Measurements from ENCODE around the gene CTBP1. TPM values are rescaled to one million over a fixed set of nuclear protein-coding genes. Genes with fewer than 3 reads are reported as not detected.

The CTBP1 gene
- total RNA-seq, 1 donor from 2014 or later: 171 TPM

DNA sequence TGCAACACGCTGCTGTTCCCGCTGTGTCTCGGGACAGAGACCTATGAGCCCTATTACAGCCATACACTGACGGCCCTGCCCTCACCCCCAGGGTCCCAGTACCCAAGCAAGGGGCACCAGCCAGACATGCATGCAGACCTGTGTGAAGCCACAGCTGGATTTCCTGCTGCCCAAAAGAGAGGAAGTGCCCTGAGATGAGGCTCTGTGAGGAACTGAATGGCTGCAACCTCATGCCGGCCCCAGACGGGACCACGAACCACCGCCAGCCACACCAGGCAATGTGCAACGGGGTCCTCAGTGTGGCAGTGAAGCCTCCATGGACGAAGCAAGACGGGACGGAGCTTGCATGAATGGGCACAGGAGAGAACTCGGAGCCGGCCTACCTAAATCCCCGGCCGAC is 21.1 kb downstream of the CTBP1 start:
- no peak overlapping the region for H3K4me2 ChIP-seq
- H3K9ac ChIP-seq: no peak overlapping the region
- H4K20me1 ChIP-seq (ENCODE audit: low read depth): peaks cover 23% of the 10 kb centered on the region
- Mint-ChIP-seq H3K36me3 (peaks cover 26% of the 10 kb centered on the region), H3K27ac (no peak overlapping the region), H3K9me3 (no peaks in the 10 kb centered on the region), H3K4me3 (no peak overlapping the region), H3K4me1 (peaks cover 7% of the 10 kb centered on the region), H3K27me3 (ENCODE audit: insufficient read depth, low read depth) (peaks cover 8% of the 10 kb centered on the region)
- no peaks in the 10 kb centered on the region for H3K79me2 ChIP-seq (ENCODE audit: low read depth)
- H3K36me3 ChIP-seq: no peaks in the 10 kb centered on the region
- H3K9me3 ChIP-seq (ENCODE audit: low read depth): no peaks in the 10 kb centered on the region
- H3F3A ChIP-seq (ENCODE audit: low read depth): peaks cover 7% of the 10 kb centered on the region
- no peak for TF ChIP-seq EZH2 (IDR thresholded peaks at IDR 0.05)
- no peak for TF ChIP-seq EZH2phosphoT487 (IDR thresholded peaks at IDR 0.05)
- no peak overlapping the region for H3K4me3 ChIP-seq
- no peak overlapping the region for H2AFZ ChIP-seq (replicated peaks)
- no peaks in the 10 kb centered on the region for H3K27me3 ChIP-seq
- no peak overlapping the region for H3K27ac ChIP-seq
- no peak for DNase-seq (ENCODE audit: low spot score)
- no peaks in the 10 kb centered on the region for H3K4me1 ChIP-seq

DNA sequence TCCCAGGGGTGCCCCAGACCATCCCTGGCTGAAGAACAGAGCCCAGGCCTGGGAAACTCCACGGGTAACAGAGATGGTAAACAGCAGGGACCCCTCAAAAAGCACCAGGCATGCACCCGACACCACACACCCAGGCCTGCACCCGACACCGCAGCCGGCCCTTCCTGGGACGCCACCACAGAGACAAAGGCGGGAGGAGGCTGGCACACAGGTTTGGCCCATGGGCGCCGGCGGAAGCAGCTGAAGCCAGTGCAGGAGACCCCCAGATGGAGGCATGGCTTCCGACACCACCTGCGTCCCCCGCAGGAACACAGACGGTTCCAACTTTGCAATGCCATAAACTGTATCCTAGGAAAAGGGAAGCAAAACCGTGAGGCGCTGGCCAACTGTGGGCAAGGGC is 22.3 kb downstream of the CTBP1 start:
- peak overlapping the region; percentile 57 for H3K27ac Mint-ChIP-seq
- TF ChIP-seq EZH2phosphoT487 (IDR thresholded peaks at IDR 0.05): no peak
- TF ChIP-seq, protein P1, sequence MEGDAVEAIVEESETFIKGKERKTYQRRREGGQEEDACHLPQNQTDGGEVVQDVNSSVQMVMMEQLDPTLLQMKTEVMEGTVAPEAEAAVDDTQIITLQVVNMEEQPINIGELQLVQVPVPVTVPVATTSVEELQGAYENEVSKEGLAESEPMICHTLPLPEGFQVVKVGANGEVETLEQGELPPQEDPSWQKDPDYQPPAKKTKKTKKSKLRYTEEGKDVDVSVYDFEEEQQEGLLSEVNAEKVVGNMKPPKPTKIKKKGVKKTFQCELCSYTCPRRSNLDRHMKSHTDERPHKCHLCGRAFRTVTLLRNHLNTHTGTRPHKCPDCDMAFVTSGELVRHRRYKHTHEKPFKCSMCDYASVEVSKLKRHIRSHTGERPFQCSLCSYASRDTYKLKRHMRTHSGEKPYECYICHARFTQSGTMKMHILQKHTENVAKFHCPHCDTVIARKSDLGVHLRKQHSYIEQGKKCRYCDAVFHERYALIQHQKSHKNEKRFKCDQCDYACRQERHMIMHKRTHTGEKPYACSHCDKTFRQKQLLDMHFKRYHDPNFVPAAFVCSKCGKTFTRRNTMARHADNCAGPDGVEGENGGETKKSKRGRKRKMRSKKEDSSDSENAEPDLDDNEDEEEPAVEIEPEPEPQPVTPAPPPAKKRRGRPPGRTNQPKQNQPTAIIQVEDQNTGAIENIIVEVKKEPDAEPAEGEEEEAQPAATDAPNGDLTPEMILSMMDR (IDR thresholded peaks at IDR 0.05): no peak
- no peak for DNase-seq (ENCODE audit: low spot score)

DNA sequence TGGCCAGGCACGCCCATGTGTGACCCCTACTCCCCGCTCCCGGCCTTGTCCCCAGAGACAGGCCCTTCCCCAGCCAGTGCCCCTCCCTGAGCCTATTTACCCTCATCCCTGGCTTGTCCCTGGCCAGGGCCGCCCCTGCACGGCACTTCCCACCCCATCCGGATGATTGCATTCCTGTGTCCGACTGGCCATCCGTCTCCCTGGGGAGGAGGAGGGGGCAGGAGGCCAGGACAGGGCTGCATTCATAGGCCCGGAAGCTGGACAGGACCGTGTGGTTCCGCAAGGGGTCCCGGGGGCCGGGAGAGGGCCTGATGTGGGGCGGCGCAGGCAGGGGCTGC is 22.8 kb downstream of the CTBP1 start:
- Mint-ChIP-seq H3K36me3 (peaks cover 28% of the 10 kb centered on the region), H3K4me3 (no peak overlapping the region), H3K27me3 (ENCODE audit: insufficient read depth, low read depth) (peaks cover 9% of the 10 kb centered on the region), H3K4me1 (peaks cover 3% of the 10 kb centered on the region), H3K27ac (no peak overlapping the region), H3K9me3 (no peaks in the 10 kb centered on the region)
- H3K4me3 ChIP-seq: no peak overlapping the region
- TF ChIP-seq EZH2phosphoT487 (IDR thresholded peaks at IDR 0.05) (no peak), EZH2 (IDR thresholded peaks at IDR 0.05) (no peak)
- TF ChIP-seq, protein P1 (IDR thresholded peaks at IDR 0.05): no peak
- H3K9me3 ChIP-seq (ENCODE audit: low read depth): no peaks in the 10 kb centered on the region
- no peak for DNase-seq (ENCODE audit: low spot score)
- H2AFZ ChIP-seq (replicated peaks): no peak overlapping the region
- H3K27me3 ChIP-seq: no peaks in the 10 kb centered on the region
- no peaks in the 10 kb centered on the region for H3K36me3 ChIP-seq
- peaks cover 19% of the 10 kb centered on the region for H4K20me1 ChIP-seq (ENCODE audit: low read depth)
- H3K9ac ChIP-seq: no peak overlapping the region
- H3K27ac ChIP-seq: no peak overlapping the region
- H3K4me2 ChIP-seq: no peak overlapping the region
- peaks cover 7% of the 10 kb centered on the region for H3F3A ChIP-seq (ENCODE audit: low read depth)
- H3K4me1 ChIP-seq: no peaks in the 10 kb centered on the region
- H3K79me2 ChIP-seq (ENCODE audit: low read depth): no peaks in the 10 kb centered on the region

More for the DNA sequence above, 22.3 kb downstream of the CTBP1 start:
- Histone ChIP-seq H3F3A (ENCODE audit: low read depth) (peaks cover 7% of the 10 kb centered on the region), H2AFZ (replicated peaks) (no peak overlapping the region), H3K4me3 (no peak overlapping the region), H3K4me2 (no peak overlapping the region), H3K79me2 (ENCODE audit: low read depth) (no peaks in the 10 kb centered on the region), H3K27ac (no peak overlapping the region), H3K9me3 (ENCODE audit: low read depth) (no peaks in the 10 kb centered on the region), H3K27me3 (no peaks in the 10 kb centered on the region), H3K9ac (no peak overlapping the region), H3K36me3 (no peaks in the 10 kb centered on the region), H4K20me1 (ENCODE audit: low read depth) (peaks cover 19% of the 10 kb centered on the region), H3K4me1 (no peaks in the 10 kb centered on the region)
- Mint-ChIP-seq H3K4me1 (peaks cover 3% of the 10 kb centered on the region), H3K27me3 (ENCODE audit: insufficient read depth, low read depth) (peaks cover 4% of the 10 kb centered on the region), H3K36me3 (peaks cover 26% of the 10 kb centered on the region), H3K4me3 (no peak overlapping the region), H3K9me3 (no peaks in the 10 kb centered on the region)

DNA sequence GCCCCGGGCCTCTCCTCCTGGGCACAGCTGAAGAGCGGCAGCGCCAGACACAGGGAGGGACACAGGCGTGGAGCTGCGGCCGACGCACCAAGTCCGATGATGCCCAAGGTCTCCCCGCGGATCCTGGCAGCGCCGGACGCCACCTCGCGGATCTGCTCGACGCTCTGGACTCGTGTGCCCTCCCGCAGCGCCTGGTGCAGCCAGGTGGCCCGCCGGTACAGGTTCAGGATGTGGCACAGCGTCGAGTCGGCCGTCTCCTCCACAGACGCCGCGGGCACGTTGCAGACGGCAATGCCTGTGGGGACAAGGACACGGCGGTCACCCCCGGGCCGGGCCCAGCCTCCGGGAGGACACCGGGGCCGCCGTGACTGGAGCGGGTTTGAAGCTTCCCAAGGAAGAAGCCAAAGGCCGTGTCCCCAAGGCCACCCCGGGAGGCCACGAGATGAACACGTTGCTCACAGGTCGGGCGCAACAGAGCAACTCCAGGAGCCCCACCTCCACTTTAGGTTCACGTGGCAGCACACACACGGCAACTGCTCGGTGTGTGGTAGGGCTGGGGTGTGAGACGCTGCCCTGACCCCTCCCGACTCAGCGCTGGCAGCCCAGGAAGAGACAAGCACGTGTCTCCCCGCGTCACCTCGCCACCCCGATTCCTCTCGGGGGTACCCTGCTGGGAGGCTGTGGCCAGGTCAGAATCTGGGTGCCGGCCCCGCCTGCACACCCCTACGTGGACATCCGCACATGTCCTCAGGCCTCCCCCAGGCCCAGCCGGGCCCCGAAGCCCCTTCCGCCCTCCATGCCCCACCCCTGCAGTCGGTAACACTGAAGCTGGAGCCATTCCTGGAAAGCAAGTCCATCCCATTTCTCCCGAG is 23.4 kb downstream of the CTBP1 start:
- no peak overlapping the region for H3K9ac ChIP-seq
- no peak overlapping the region for H3K27ac ChIP-seq
- peaks cover 19% of the 10 kb centered on the region for H4K20me1 ChIP-seq (ENCODE audit: low read depth)
- no peak overlapping the region for H3K27ac Mint-ChIP-seq
- no peaks in the 10 kb centered on the region for H3K4me1 ChIP-seq
- TF ChIP-seq EZH2phosphoT487 (IDR thresholded peaks at IDR 0.05) (no peak), EZH2 (IDR thresholded peaks at IDR 0.05) (no peak)
- TF ChIP-seq, protein P1 (IDR thresholded peaks at IDR 0.05): no peak
- no peaks in the 10 kb centered on the region for H3K27me3 ChIP-seq
- H3K9me3 ChIP-seq (ENCODE audit: low read depth): no peaks in the 10 kb centered on the region
- no peaks in the 10 kb centered on the region for H3K79me2 ChIP-seq (ENCODE audit: low read depth)
- H3F3A ChIP-seq (ENCODE audit: low read depth): peaks cover 7% of the 10 kb centered on the region
- no peak overlapping the region for H3K4me3 ChIP-seq
- H3K4me1 Mint-ChIP-seq: peaks cover 3% of the 10 kb centered on the region
- H3K27me3 Mint-ChIP-seq (ENCODE audit: insufficient read depth, low read depth): peaks cover 10% of the 10 kb centered on the region
- no peak overlapping the region for H3K4me3 Mint-ChIP-seq
- H3K4me2 ChIP-seq: no peak overlapping the region
- DNase-seq (ENCODE audit: low spot score): no peak
- H2AFZ ChIP-seq (replicated peaks): no peak overlapping the region
- H3K36me3 ChIP-seq: no peaks in the 10 kb centered on the region
- no peaks in the 10 kb centered on the region for H3K9me3 Mint-ChIP-seq
- peaks cover 32% of the 10 kb centered on the region for H3K36me3 Mint-ChIP-seq
